Muscle layer of duodenum (tissue), 2 donors: ENCODE results near the gene QSOX2.

Experiments used
- H3K27ac ChIP-seq: one replicate; pipeline ENCODE4 v1.7.0; 2013; ENCODE audit warnings: mild to moderate bottlenecking, low read length
- H3K27me3 ChIP-seq: one replicate; pipeline ENCODE4 v1.7.0; 2013; ENCODE audit warnings: low read depth, mild to moderate bottlenecking, control low read depth, low read length
- H3K36me3 ChIP-seq, 2 donors: one replicate each; pipeline ENCODE4 v1.7.0; 2013; ENCODE audit warnings: low read length in 2 of 2, control low read depth in 1 of 2, mild to moderate bottlenecking in 1 of 2; ENCODE audit not compliant: insufficient read depth in 2 of 2, control insufficient read depth in 1 of 2
- H3K4me1 ChIP-seq, 2 donors: one replicate each; pipeline ENCODE4 v1.7.0; 2013; ENCODE audit warnings: low read length in 2 of 2, mild to moderate bottlenecking in 2 of 2, control low read depth in 1 of 2, moderate library complexity in 1 of 2; ENCODE audit not compliant: insufficient read depth in 2 of 2, control insufficient read depth in 1 of 2
- H3K4me3 ChIP-seq, 2 donors: one replicate each; pipeline ENCODE4 v1.7.0; 2013; ENCODE audit warnings: low read length in 2 of 2, low read depth in 1 of 2, mild to moderate bottlenecking in 1 of 2
- H3K9me3 ChIP-seq, 2 donors: one replicate each; pipeline ENCODE4 v1.7.0; 2013; ENCODE audit warnings: low read length in 2 of 2, control low read depth in 1 of 2, mild to moderate bottlenecking in 1 of 2; ENCODE audit not compliant: control insufficient read depth in 1 of 2
- donor health status: healthy.

Gene QSOX2

GRCh38 chr9:136280535-136281315 is 35.1 kb upstream of the QSOX2 start:
- Histone ChIP-seq H3K36me3 (no peaks in the 10 kb centered on the region), H3K27ac (no peak overlapping the region), H3K27me3 (no peaks in the 10 kb centered on the region), H3K4me1 (peaks cover 0 to 8% of the 10 kb centered on the region in 2 donors), H3K9me3 (no peaks in the 10 kb centered on the region), H3K4me3 (no peak overlapping the region)

GRCh38 chr9:136279471-136279870 is 33.9 kb upstream of the QSOX2 start:
- Histone ChIP-seq H3K9me3 (no peaks in the 10 kb centered on the region), H3K4me3 (no peak overlapping the region), H3K27ac (no peak overlapping the region), H3K27me3 (no peaks in the 10 kb centered on the region), H3K36me3 (no peaks in the 10 kb centered on the region), H3K4me1 (peaks cover 0 to 8% of the 10 kb centered on the region in 2 donors)

DNA sequence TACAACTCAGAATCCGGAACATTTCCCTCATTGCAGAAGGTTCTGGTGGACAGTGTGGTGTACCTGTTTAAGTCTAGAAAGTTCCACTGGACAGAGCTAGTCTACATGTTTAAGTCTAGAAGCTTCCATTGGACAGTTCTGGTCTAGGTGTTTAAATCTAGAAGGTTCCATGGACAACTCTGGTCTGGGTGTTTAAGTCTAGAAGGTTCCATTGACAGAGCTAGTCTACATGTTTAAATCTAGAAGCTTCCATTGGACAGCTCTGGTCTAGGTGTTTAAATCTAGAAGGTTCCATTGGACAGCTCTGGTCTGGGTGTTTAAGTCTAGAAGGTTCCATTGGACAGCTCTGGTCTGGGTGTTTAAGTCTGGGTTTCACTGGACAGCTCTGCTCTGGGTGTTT is 33.3 kb upstream of the QSOX2 start:
- Histone ChIP-seq H3K4me3 (no peak overlapping the region), H3K36me3 (no peaks in the 10 kb centered on the region), H3K27ac (no peak overlapping the region), H3K4me1 (peaks cover 0 to 8% of the 10 kb centered on the region in 2 donors), H3K27me3 (no peaks in the 10 kb centered on the region), H3K9me3 (no peaks in the 10 kb centered on the region)

- Histone ChIP-seq H3K27ac (no peak overlapping the region), H3K27me3 (no peaks in the 10 kb centered on the region), H3K36me3 (no peaks in the 10 kb centered on the region), H3K9me3 (no peaks in the 10 kb centered on the region), H3K4me3 (no peak overlapping the region), H3K4me1 (peaks cover 0 to 1% of the 10 kb centered on the region in 2 donors)
These were observed 32.6 kb upstream of the QSOX2 start for GRCh38 chr9:136278221-136278620.

- Histone ChIP-seq H3K36me3 (no peaks in the 10 kb centered on the region), H3K27me3 (no peaks in the 10 kb centered on the region), H3K4me3 (no peak overlapping the region)
These were observed 32.1 kb upstream of the QSOX2 start for GRCh38 chr9:136277746-136278145.

GRCh38 chr9:136276716-136277115 is 31.1 kb upstream of the QSOX2 start:
- Histone ChIP-seq H3K36me3 (no peaks in the 10 kb centered on the region), H3K4me1 (no peaks in the 10 kb centered on the region), H3K9me3 (no peaks in the 10 kb centered on the region), H3K4me3 (no peak overlapping the region), H3K27ac (no peak overlapping the region), H3K27me3 (no peaks in the 10 kb centered on the region)

More at GRCh38 chr9:136277746-136278145, 32.1 kb upstream of the QSOX2 start:
- no peak overlapping the region for H3K27ac ChIP-seq
- no peaks in the 10 kb centered on the region for H3K9me3 ChIP-seq
- no peaks in the 10 kb centered on the region for H3K4me1 ChIP-seq

- H3K4me3 ChIP-seq: no peak overlapping the region
- no peaks in the 10 kb centered on the region for H3K27me3 ChIP-seq
- H3K36me3 ChIP-seq: no peaks in the 10 kb centered on the region
- H3K4me1 ChIP-seq: no peaks in the 10 kb centered on the region
- H3K9me3 ChIP-seq: no peaks in the 10 kb centered on the region
- no peak overlapping the region for H3K27ac ChIP-seq
These were observed 30.2 kb upstream of the QSOX2 start for GRCh38 chr9:136275655-136276429.

DNA sequence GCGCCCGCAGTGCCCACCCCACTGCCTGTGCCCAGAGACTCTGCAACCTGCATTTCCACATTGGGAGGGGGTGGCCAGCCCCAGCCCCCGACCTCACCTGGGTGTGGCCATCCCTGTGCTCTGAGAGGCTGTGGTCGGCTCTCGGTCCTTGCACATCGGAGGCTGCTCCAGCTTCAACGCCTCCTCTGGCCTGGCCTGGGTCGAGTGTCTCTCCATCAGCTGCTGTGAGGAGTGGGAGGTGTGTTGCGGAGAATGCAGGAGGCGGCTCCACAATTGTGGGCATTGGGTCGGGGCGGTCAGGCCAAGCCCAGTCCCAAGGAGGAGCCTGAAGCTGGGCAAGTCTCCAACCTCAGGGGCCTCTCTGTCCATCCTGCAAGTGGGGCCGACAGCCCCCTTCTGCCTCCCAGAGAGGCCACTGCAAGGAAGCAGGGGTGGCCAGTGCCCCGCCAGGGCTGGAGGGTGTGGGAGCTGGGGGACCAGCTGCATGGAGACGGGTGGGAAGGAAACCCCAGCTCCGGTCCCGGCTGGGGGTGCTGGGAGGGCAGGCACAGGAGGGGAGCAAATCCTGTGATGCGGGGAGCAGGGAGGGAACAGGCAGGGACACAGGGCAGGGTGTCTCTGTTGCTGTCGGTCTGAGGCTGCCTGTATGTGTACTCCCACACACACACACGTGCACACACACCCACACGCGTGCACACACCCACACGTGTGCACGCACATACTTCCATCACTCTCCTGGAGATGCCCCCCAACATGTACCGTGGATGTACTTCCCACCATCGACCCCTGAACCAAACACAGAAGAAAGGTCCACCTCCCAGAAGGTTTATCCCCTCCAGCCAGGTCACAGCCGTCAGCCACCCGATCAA is 29.4 kb upstream of the QSOX2 start:
- Histone ChIP-seq H3K4me1 (no peaks in the 10 kb centered on the region), H3K27me3 (no peaks in the 10 kb centered on the region)

DNA sequence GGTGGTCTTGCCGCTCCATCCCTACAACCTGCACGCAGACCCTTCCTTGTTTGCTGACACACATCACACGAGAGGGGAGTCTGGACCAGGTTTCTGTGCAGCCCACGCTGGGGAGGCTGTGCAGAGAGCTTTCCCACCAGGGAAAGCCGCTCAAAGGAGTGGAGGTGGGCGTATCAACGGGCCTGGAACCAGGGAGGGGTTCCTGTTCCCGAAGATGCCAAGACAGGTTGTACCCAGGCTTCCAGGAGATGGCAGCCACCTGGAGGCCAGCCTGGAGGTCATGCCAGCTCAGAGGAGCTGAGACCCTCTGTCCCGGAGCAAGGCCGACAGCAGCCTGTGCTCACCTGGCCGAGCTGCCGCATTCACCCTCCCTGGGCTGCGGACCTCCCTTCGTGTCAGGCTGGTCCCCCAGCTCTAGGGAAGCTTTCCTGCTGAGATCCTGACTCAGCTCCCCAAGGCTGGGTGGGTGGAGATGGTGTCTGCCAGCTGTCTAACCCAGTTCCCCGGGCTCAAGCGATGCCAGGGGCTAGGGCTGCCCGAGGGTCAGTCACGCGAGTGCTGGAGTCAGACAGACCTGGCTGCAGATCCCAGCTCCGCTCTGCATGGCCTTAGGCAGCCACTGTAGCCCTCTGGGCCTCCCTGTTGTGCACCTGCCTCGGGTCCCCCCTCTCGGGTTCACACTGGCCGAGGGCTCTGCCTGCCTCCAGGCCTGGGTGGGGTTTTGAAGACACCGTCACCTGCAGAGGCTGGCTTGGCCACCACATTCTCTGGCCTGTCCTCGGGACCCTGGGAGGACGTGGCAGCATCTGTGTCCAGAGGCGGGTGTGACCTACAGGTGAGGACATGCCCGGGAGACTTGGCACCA is 28.5 kb upstream of the QSOX2 start:
- Histone ChIP-seq H3K36me3 (no peaks in the 10 kb centered on the region), H3K9me3 (no peaks in the 10 kb centered on the region), H3K27ac (no peak overlapping the region), H3K4me1 (no peaks in the 10 kb centered on the region), H3K4me3 (no peak overlapping the region), H3K27me3 (no peaks in the 10 kb centered on the region)

More for the DNA sequence above, 29.4 kb upstream of the QSOX2 start:
- H3K27ac ChIP-seq: no peak overlapping the region
- H3K9me3 ChIP-seq: no peaks in the 10 kb centered on the region
- H3K36me3 ChIP-seq: no peaks in the 10 kb centered on the region
- no peak overlapping the region for H3K4me3 ChIP-seq

DNA sequence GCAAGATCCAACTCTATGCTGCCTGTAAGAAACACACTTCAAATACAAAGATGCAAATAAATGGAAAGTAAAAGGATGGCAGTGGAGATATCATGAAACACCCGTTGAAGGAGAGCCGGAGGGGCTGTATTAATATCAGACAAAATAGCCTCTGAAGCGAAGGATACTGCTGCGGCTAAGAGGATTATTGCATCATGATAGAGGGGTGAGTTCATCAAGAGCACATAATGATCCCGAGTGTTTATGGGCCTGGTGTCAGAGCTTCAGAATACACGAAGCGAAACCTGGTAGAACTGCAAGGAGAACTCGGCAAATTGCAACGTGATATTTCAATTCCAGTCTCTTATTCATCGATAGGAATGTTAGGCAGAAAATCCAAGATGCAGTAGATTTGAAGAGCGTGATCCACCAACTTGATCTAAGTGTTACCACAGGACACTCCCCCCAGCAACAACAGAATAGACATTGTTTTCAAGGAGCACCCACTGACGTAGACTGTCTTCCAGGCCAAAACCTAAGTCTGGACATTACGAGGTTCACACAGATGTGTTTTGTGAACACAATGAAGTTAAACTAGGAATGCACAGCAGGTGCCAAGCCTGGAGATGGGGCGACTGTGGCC is 27.7 kb upstream of the QSOX2 start:
- Histone ChIP-seq H3K4me1 (peaks cover 0 to 3% of the 10 kb centered on the region in 2 donors), H3K9me3 (no peaks in the 10 kb centered on the region), H3K4me3 (no peak overlapping the region), H3K27ac (no peak overlapping the region), H3K36me3 (no peaks in the 10 kb centered on the region), H3K27me3 (no peaks in the 10 kb centered on the region)
